IMR-90 (cell line): ENCODE results near the gene EIF4A3. TPM values are rescaled to one million over a fixed set of nuclear protein-coding genes. Genes with fewer than 3 reads are reported as not detected.
"Not testable (repeated sequence)": the region's sequence is repeated elsewhere in the genome, so short reads cannot be mapped to it uniquely, and the experiment has no call there.

ENCODE experiments used
- ATAC-seq: fragments of 200-7000 bp; cut with Tn5 transposase; 2 replicates; pipeline ENCODE4 v1.9.1; 2020; ENCODE audit warnings: low read depth, mild to moderate bottlenecking, moderate library complexity
- BruUV-seq: library from RNA; stranded (reverse); fragments of 400-500 nt; replicated peaks from 2 replicates; lab custom pipeline; 2021; lab: Mats Ljungman, UMichigan
- CTCF ChIA-PET: fragments of 300-600 bp; formaldehyde crosslinking; extraction: SDS; loops from one replicate; lab custom pipeline; 2021; ENCODE audit warnings: antibody characterized with exemption; lab: Yijun Ruan, JAX
- POLR2A ChIA-PET: fragments of 300-600 bp; sonication (Branson Sonifier 250); formaldehyde crosslinking; loops from one replicate; lab custom pipeline; 2022; ENCODE audit warnings: antibody characterized with exemption; ENCODE audit not compliant: unreplicated experiment; lab: Charles Lee
- DNase-seq: peaks from one replicate; pipeline ENCODE4 v3.0.0; 2013
- H2AFZ ChIP-seq: replicated peaks from 2 replicates; pipeline ENCODE3; 2013; ENCODE audit warnings: low read length, mild to moderate bottlenecking; ENCODE audit not compliant: poor library complexity
- H2AK5ac ChIP-seq: 2 replicates; pipeline ENCODE4 v1.6.1; 2013; ENCODE audit warnings: low read depth, low read length, inconsistent platforms
- H2AK9ac ChIP-seq: replicated peaks from 2 replicates; pipeline ENCODE3; 2013; ENCODE audit warnings: mild to moderate bottlenecking, low read depth, low read length, moderate library complexity; ENCODE audit not compliant: poor library complexity
- H2BK120ac ChIP-seq: 2 replicates; pipeline ENCODE4 v1.6.1; 2013; ENCODE audit warnings: low read depth, low read length, inconsistent platforms
- H2BK15ac ChIP-seq: 3 replicates; pipeline ENCODE4 v1.6.1; 2013; ENCODE audit warnings: low read depth, low read length, inconsistent platforms
- H2BK20ac ChIP-seq: 2 replicates; pipeline ENCODE4 v1.6.1; 2013; ENCODE audit warnings: low read depth, mild to moderate bottlenecking, inconsistent platforms, low read length, moderate library complexity
- H2BK5ac ChIP-seq: 2 replicates; pipeline ENCODE4 v1.6.1; 2013; ENCODE audit warnings: mild to moderate bottlenecking, low read depth, low read length, inconsistent platforms; ENCODE audit not compliant: poor library complexity, severe bottlenecking
- H3K14ac ChIP-seq: replicated peaks from 2 replicates; pipeline ENCODE4 v1.6.1; 2013; ENCODE audit warnings: low read depth, low read length, inconsistent platforms
- H3K18ac ChIP-seq: 2 replicates; pipeline ENCODE4 v1.6.1; 2013; ENCODE audit warnings: low read depth, low read length, control low read depth
- H3K23ac ChIP-seq: 2 replicates; pipeline ENCODE4 v1.6.1; 2013; ENCODE audit warnings: low read depth, low read length, inconsistent platforms
- H3K27ac ChIP-seq: 2 replicates; pipeline ENCODE4 v1.5.1; 2013; ENCODE audit warnings: mild to moderate bottlenecking, control low read depth, low read length; ENCODE audit not compliant: insufficient read depth
- H3K27me3 ChIP-seq: 2 replicates; pipeline ENCODE4 v1.6.1; 2013; ENCODE audit warnings: low read length; ENCODE audit not compliant: control insufficient read depth, insufficient read depth
- H3K36me3 ChIP-seq: 2 replicates; pipeline ENCODE4 v1.6.1; 2013; ENCODE audit warnings: low read length, mixed read lengths; ENCODE audit not compliant: control insufficient read depth, insufficient read depth
- H3K4ac ChIP-seq: 2 replicates; pipeline ENCODE4 v1.6.1; 2013; ENCODE audit warnings: low read depth, low read length, inconsistent platforms
- H3K4me1 ChIP-seq: 2 replicates; pipeline ENCODE4 v1.6.1; 2013; ENCODE audit warnings: low read length, mixed read lengths; ENCODE audit not compliant: control insufficient read depth, insufficient read depth
- H3K4me2 ChIP-seq: 2 replicates; pipeline ENCODE4 v1.6.1; 2013; ENCODE audit warnings: low read depth, mild to moderate bottlenecking, control low read depth, low read length, moderate library complexity
- H3K4me3 ChIP-seq: 2 replicates; pipeline ENCODE4 v1.5.1; 2013; ENCODE audit warnings: low read depth, mild to moderate bottlenecking, control low read depth, low read length, moderate library complexity; ENCODE audit not compliant: insufficient read depth
- H3K56ac ChIP-seq: 2 replicates; pipeline ENCODE4 v1.6.1; 2013; ENCODE audit warnings: low read length, inconsistent platforms; ENCODE audit not compliant: insufficient read depth; ENCODE audit errors: extremely low read depth
- H3K79me1 ChIP-seq, 2 experiments: 2 replicates each; pipeline ENCODE4 v1.6.1; 2013; ENCODE audit warnings: low read length in 2 of 2, inconsistent platforms in 1 of 2, low read depth in 1 of 2
- H3K9ac ChIP-seq: 2 replicates; pipeline ENCODE4 v1.6.1; 2013; ENCODE audit warnings: low read depth, low read length, control low read depth
- H3K9me1 ChIP-seq: 2 replicates; pipeline ENCODE4 v1.6.1; 2013; ENCODE audit warnings: low read length, inconsistent platforms; ENCODE audit not compliant: insufficient read depth
- H3K9me3 ChIP-seq: 2 replicates; pipeline ENCODE4 v1.6.1; 2013; ENCODE audit warnings: low read length; ENCODE audit not compliant: control insufficient read depth, insufficient read depth
- H4K20me1 ChIP-seq: 2 replicates; pipeline ENCODE4 v1.6.1; 2013; ENCODE audit warnings: low read length, inconsistent platforms; ENCODE audit not compliant: insufficient read depth
- H4K5ac ChIP-seq: 2 replicates; pipeline ENCODE4 v1.6.1; 2013; ENCODE audit warnings: mild to moderate bottlenecking, low read depth, low read length, control low read depth
- H4K8ac ChIP-seq, 2 experiments: 2 replicates each; pipeline ENCODE4 v1.6.1; 2013; ENCODE audit warnings: low read depth in 2 of 2, low read length in 2 of 2, control low read depth in 1 of 2, inconsistent platforms in 1 of 2
- H4K91ac ChIP-seq: 2 replicates; pipeline ENCODE4 v1.6.1; 2013; ENCODE audit warnings: low read depth, low read length, inconsistent platforms; ENCODE audit not compliant: insufficient read depth
- WGBS, 2 experiments: methylation state at CpG; one replicate each; pipeline versions ENCODE4 v1.1.5 to v1.1.7; 2013; ENCODE audit warnings: missing lambda C conversion rate in 2 of 2; ENCODE audit not compliant: insufficient read length in 1 of 2; ENCODE audit errors: extremely low coverage in 2 of 2; 5-methylcytosine and 5-hydroxymethylcytosine counted together
- dilution Hi-C: fragments of 300-500 bp; cut with HindIII; formaldehyde crosslinking; loops from one replicate; pipeline ENCODE4 v1.14.3; 2018; ENCODE audit warnings: low sequenced_read_pairs; ENCODE audit not compliant: unreplicated experiment
- in situ Hi-C: fragments of 300-500 bp; cut with MboI; formaldehyde crosslinking; loops from 3 replicates; pipeline ENCODE4 v1.14.3; 2019; ENCODE audit warnings: low sequenced_read_pairs, inconsistent platforms, mixed read lengths
- intact Hi-C: fragments of 100-400 bp; cut with micrococcal nuclease; formaldehyde crosslinking; loops from 2 replicates; pipeline ENCODE4 v1.10.0; 2022
- polyA plus RNA-seq, 3 experiments: library from polyadenylated mRNA; depleted of rRNA; stranded (reverse); fragments of >200 nt; gene quantifications; 2 replicates each; pipeline ENCODE4 v1.2.3, GENCODE V29; 2012; ENCODE audit warnings: low replicate concordance in 1 of 3
- total RNA-seq: library from RNA; depleted of rRNA; stranded (reverse); fragments of >200 nt; gene quantifications from 2 replicates; pipeline ENCODE4 v1.2.3, GENCODE V29; 2012

Gene EIF4A3
- total and polyA plus RNA-seq, 2 of the 4 experiments (the other 2 are of a cell fraction): 85.3 to 97.1 TPM

DNA sequence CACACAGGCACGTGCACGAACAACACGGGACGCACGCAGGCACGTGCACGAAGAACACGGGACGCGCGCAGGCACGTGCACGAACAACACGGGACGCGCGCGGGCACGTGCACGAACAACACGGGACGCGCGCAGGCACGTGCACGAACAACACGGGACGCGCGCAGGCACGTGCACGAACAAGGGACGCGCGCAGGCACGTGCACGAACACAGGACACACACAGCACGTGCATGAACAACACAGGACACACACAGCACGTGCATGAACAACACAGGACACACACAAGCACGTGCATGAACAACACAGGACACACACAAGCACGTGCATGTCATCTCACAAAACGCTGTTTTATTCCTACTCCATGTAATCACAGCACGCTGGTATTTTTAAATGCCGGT is 56.8 kb downstream of the EIF4A3 start:
- intact Hi-C loops, CTCF ChIA-PET: not testable (repeated sequence)

More for the DNA sequence above, 56.8 kb downstream of the EIF4A3 start:
- dilution Hi-C loops, H3K18ac ChIP-seq, POLR2A ChIA-PET, H2BK5ac ChIP-seq, H2BK120ac ChIP-seq, H3K79me1 ChIP-seq, H3K4me2 ChIP-seq, H3K23ac ChIP-seq, in situ Hi-C loops, H3K4me1 ChIP-seq, ATAC-seq, H2AFZ ChIP-seq, H3K9me1 ChIP-seq, H2AK9ac ChIP-seq, H3K27me3 ChIP-seq, H3K9ac ChIP-seq, H3K27ac ChIP-seq, H4K5ac ChIP-seq, H2BK15ac ChIP-seq, H4K8ac ChIP-seq, H3K14ac ChIP-seq, H4K20me1 ChIP-seq, H3K56ac ChIP-seq, H4K91ac ChIP-seq, BruUV-seq, H3K36me3 ChIP-seq, H2AK5ac ChIP-seq, H3K9me3 ChIP-seq, H3K4ac ChIP-seq, DNase-seq, H2BK20ac ChIP-seq, H3K4me3 ChIP-seq: not testable (repeated sequence)
- 95% methylated on average over 11 of the region's 44 CpGs; no CpG with 5 or more reads in 1 of the 2 experiments for WGBS, 2 experiments
